Thyroid gland (tissue), 4 donors: ENCODE measurements around the gene PRRG2.

ENCODE experiments used
- CTCF ChIP-seq, 6 experiments: fragments of 200-600 bp in 3 of 6; fragments of 450-650 bp in 3 of 6; sonication (generic) in 3 of 6; IDR thresholded peaks; one replicate each; pipeline ENCODE4 v1.5.1; 2016 to 2019; ENCODE audit warnings: antibody characterized with exemption in 6 of 6, mild to moderate bottlenecking in 2 of 6, inconsistent platforms in 1 of 6, moderate library complexity in 1 of 6
- POLR2A ChIP-seq, 2 donors: fragments of 450-650 bp; IDR thresholded peaks; one replicate each; pipeline ENCODE4 v1.6.1; 2017; ENCODE audit warnings: antibody characterized with exemption in 2 of 2, mild to moderate bottlenecking in 2 of 2, moderate library complexity in 1 of 2

- TF ChIP-seq CTCF (IDR thresholded peaks at IDR 0.05) (no peak), POLR2A (IDR thresholded peaks at IDR 0.05) (no peak)
Measured at GRCh38 chr19:49579947-49580263, 1.2 kb upstream of the PRRG2 start.
